Heart left ventricle (tissue), 13 donors: ENCODE data around the gene KRTAP10-8.

Source experiments
- CTCF ChIP-seq, 12 donors: fragments of 200-600 bp; sonication (generic) in 4 of 12; IDR thresholded peaks; one replicate each; pipeline versions ENCODE4 v1.5.0 to v1.8.0; 2018 to 2022; ENCODE audit warnings: antibody characterized with exemption in 12 of 12, mild to moderate bottlenecking in 5 of 12
- POLR2A ChIP-seq, 2 donors: fragments of 450-650 bp; IDR thresholded peaks; one replicate each; pipeline ENCODE4 v1.6.1; 2017; ENCODE audit warnings: antibody characterized with exemption in 2 of 2, mild to moderate bottlenecking in 2 of 2, moderate library complexity in 2 of 2
- donor health status: ischemic (EF 13 %, LVEDD 7.1; RV severe dilation, severe dysfunction).
- donor health status: DM: no; HTN: yes; CAD: no.
- donor health status: DM: no; HTN: no; CAD: no.
- donor health status: ischemic (EF 25% LVEDD 6.9; RV normal size, moderate dysfunction).
- donor health status: ischemic (EF 25% LVEDD 5.7; RV mildly dilated, moderate dysfunction).
- donor health status: ischemic (EF 35%, LVEDD 5.7; RV mildly dilated, moderate dysfunction).
- donor health status: nonischemic (EF 11% LVEDD 7.7; RV severe dilation, severe dysfunction).
- donor health status: DM: yes; HTN: yes; CAD: no.
- donor health status: PGD.
- donor health status: ischemic (EF 29% LVEDD 5.4; RV normal size, mild dysfunction).
- donor health status: nonischemic (EF 23%, LVEDD 6.1; RV moderate dilation, normal function).

DNA sequence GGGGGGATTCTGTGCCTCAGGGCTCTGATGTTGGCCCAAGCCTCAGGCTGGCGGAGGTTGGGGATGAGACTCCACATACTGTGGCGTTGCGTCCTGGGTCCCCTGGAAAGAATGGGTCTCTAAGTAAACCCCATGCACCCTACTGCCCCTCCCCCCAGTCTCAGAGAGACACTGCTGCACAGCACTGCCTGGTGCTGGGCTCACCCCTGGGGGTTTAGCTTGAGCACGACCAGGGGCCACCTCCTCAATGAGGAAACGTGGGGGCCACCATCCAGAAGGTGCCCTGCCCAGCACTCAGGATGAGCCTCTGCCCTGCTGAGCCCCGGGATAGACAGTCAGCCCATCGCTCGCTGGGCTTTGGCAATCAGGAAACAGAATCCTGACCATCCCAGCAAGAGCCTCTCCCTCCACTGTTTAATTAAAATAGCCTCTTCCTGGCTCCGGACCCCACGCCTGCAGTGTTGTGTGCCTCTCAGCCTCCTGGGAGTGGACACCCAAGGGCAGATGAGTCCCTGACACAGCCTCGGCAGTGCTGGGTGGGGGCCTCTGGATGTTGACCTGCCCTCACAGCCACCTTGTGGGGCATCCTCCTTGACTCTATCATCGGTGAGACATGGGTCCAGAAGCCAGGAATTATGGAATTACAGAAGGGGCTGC lies 41.9 kb upstream of the KRTAP10-8 start:
- TF ChIP-seq CTCF (IDR thresholded peaks at IDR 0.05) (no peak), POLR2A (IDR thresholded peaks at IDR 0.05) (no peak)
